Activated CD8-positive, alpha-beta memory T cell treated with anti-CD3 and anti-CD28 coated beads, Interleukin-2, amount 50 U/mL, for 24 hours (primary cell): ENCODE data around the gene SHISA8.
"Not testable (repeated sequence)": the region's sequence is repeated elsewhere in the genome, so short reads cannot be mapped to it uniquely, and the experiment has no call there.

Experiments used
- DNase-seq: peaks from one replicate; pipeline ENCODE4 v3.0.0-alpha.2; 2020; ENCODE audit errors: extremely low read depth

The SHISA8 gene

GRCh38 chr22:41899110-41899509 lies 15.8 kb downstream of the SHISA8 start:
- no peak for DNase-seq

- no peak for DNase-seq
These were observed 16.2 kb downstream of the SHISA8 start for GRCh38 chr22:41898645-41899044.

GRCh38 chr22:41893591-41894375 lies 21.1 kb downstream of the SHISA8 start:
- DNase-seq, result no peak

- no peak for DNase-seq
These were observed 22.2 kb downstream of the SHISA8 start for GRCh38 chr22:41892721-41893120.

GRCh38 chr22:41891407-41891806 lies 23.5 kb downstream of the SHISA8 start:
- no peak for DNase-seq

- DNase-seq, result no peak
These were observed 26.2 kb downstream of the SHISA8 start for GRCh38 chr22:41888627-41889200.

GRCh38 chr22:41885516-41885915 lies 29.4 kb downstream of the SHISA8 start:
- DNase-seq, result no peak

- DNase-seq, result no peak
These were observed 29.8 kb downstream of the SHISA8 start for GRCh38 chr22:41885116-41885515.

- no peak for DNase-seq
These were observed 31.5 kb downstream of the SHISA8 start for GRCh38 chr22:41883400-41883799.

GRCh38 chr22:41880653-41881052 lies 34.2 kb downstream of the SHISA8 start:
- no peak for DNase-seq

GRCh38 chr22:41876675-41877074 lies 38.2 kb downstream of the SHISA8 start:
- no peak for DNase-seq

- DNase-seq, result no peak
These were observed 38.6 kb downstream of the SHISA8 start for GRCh38 chr22:41876275-41876674.

GRCh38 chr22:41875531-41876270 lies 39.2 kb downstream of the SHISA8 start:
- no peak for DNase-seq

- no peak for DNase-seq
These were observed 40.8 kb downstream of the SHISA8 start for GRCh38 chr22:41874090-41874489.

GRCh38 chr22:41873391-41873790 lies 41.5 kb downstream of the SHISA8 start:
- no peak for DNase-seq

- no peak for DNase-seq
These were observed 44.1 kb downstream of the SHISA8 start for GRCh38 chr22:41870786-41871185.

GRCh38 chr22:41870081-41870480 lies 44.8 kb downstream of the SHISA8 start:
- DNase-seq, result not testable (repeated sequence)

- no peak for DNase-seq
These were observed 46.3 kb downstream of the SHISA8 start for GRCh38 chr22:41868556-41868955.

GRCh38 chr22:41863472-41863871 lies 51.4 kb downstream of the SHISA8 start:
- no peak for DNase-seq

GRCh38 chr22:41862530-41863266 lies 52.2 kb downstream of the SHISA8 start:
- no peak for DNase-seq

- DNase-seq, result no peak
These were observed 52.7 kb downstream of the SHISA8 start for GRCh38 chr22:41862160-41862529.
